ENCODE data around the gene TFAP2B. TPM values are rescaled to one million over a fixed set of nuclear protein-coding genes. Genes with fewer than 3 reads are reported as not detected.
A peak's percentile ranks its signal among the peaks of the same experiment; 100 is the strongest.

The TFAP2B gene
- total and polyA plus RNA-seq, 2 donors from 2014 or later, result 11.6 to 25.3 TPM

GRCh38 chr6:50785921-50786320 lies 32.8 kb upstream of the TFAP2B start:
- DNase-seq (no peak), FAIRE-seq (no peak)
- no peak overlapping the region for H3K9ac ChIP-seq (ENCODE audit: low read length in 3 of 3)
- no peaks in the 10 kb centered on the region for H3K4me1 ChIP-seq (ENCODE audit: control insufficient read depth in 2 of 3, insufficient read depth in 2 of 3, low read depth in 1 of 3, low read length in 3 of 3)
- intact Hi-C loops (cut with DNase I), result no loop called here
- H3K27me3 ChIP-seq (ENCODE audit: control insufficient read depth, insufficient read depth, low read length), result no peaks in the 10 kb centered on the region
- no peak overlapping the region for H3K27ac ChIP-seq (ENCODE audit: low read depth in 2 of 2, low read length in 2 of 2)
- no peak overlapping the region for H3K4me3 ChIP-seq (ENCODE audit: low read length in 3 of 3)
- H3K36me3 ChIP-seq (ENCODE audit: control insufficient read depth in 2 of 3, insufficient read depth in 3 of 3, low read length in 3 of 3), result no peaks in the 10 kb centered on the region
- no peaks in the 10 kb centered on the region for H3K9me3 ChIP-seq (ENCODE audit: control insufficient read depth in 2 of 3, insufficient read depth in 1 of 3, low read length in 3 of 3)
- TF ChIP-seq CTCF (IDR thresholded peaks at IDR 0.05; ENCODE audit: borderline replicate concordance, extremely low read depth, insufficient read depth), result no peak

- Histone ChIP-seq H3K4me1 (ENCODE audit: control insufficient read depth in 2 of 3, insufficient read depth in 2 of 3, low read depth in 1 of 3, low read length in 3 of 3) (no peaks in the 10 kb centered on the region), H3K27me3 (ENCODE audit: control insufficient read depth, insufficient read depth, low read length) (no peaks in the 10 kb centered on the region), H3K9me3 (ENCODE audit: control insufficient read depth in 2 of 3, insufficient read depth in 1 of 3, low read length in 3 of 3) (no peaks in the 10 kb centered on the region), H3K36me3 (ENCODE audit: control insufficient read depth in 2 of 3, insufficient read depth in 3 of 3, low read length in 3 of 3) (no peaks in the 10 kb centered on the region), H3K27ac (ENCODE audit: low read depth in 2 of 2, low read length in 2 of 2) (no peak overlapping the region), H3K4me3 (ENCODE audit: low read length in 3 of 3) (no peak overlapping the region), H3K9ac (ENCODE audit: low read length in 3 of 3) (no peak overlapping the region)
- peak in 3 of 5 donors; percentile 13 to 65 (median 44) for DNase-seq
- FAIRE-seq, result peak; percentile 92
- intact Hi-C loops (cut with DNase I), result no loop called here
- peak; percentile 60 for TF ChIP-seq CTCF (IDR thresholded peaks at IDR 0.05; ENCODE audit: borderline replicate concordance, extremely low read depth, insufficient read depth)
Observed at GRCh38 chr6:50791900-50792508, 26.7 kb upstream of the TFAP2B start.

GRCh38 chr6:50792771-50793170 lies 25.9 kb upstream of the TFAP2B start:
- Histone ChIP-seq H3K9ac (ENCODE audit: low read length in 3 of 3) (no peak overlapping the region), H3K36me3 (ENCODE audit: control insufficient read depth in 2 of 3, insufficient read depth in 3 of 3, low read length in 3 of 3) (no peaks in the 10 kb centered on the region), H3K27me3 (ENCODE audit: control insufficient read depth, insufficient read depth, low read length) (no peaks in the 10 kb centered on the region), H3K4me1 (ENCODE audit: control insufficient read depth in 2 of 3, insufficient read depth in 2 of 3, low read depth in 1 of 3, low read length in 3 of 3) (no peaks in the 10 kb centered on the region), H3K27ac (ENCODE audit: low read depth in 2 of 2, low read length in 2 of 2) (no peak overlapping the region), H3K4me3 (ENCODE audit: low read length in 3 of 3) (no peak overlapping the region), H3K9me3 (ENCODE audit: control insufficient read depth in 2 of 3, insufficient read depth in 1 of 3, low read length in 3 of 3) (no peaks in the 10 kb centered on the region)
- DNase-seq, result no peak
- intact Hi-C loops (cut with DNase I), result no loop called here
- TF ChIP-seq CTCF (IDR thresholded peaks at IDR 0.05; ENCODE audit: borderline replicate concordance, extremely low read depth, insufficient read depth), result no peak
- no peak for FAIRE-seq

GRCh38 chr6:50795574-50795973 lies 23.1 kb upstream of the TFAP2B start:
- Histone ChIP-seq H3K4me1 (ENCODE audit: control insufficient read depth in 2 of 3, insufficient read depth in 2 of 3, low read depth in 1 of 3, low read length in 3 of 3) (no peaks in the 10 kb centered on the region), H3K27me3 (ENCODE audit: control insufficient read depth, insufficient read depth, low read length) (no peaks in the 10 kb centered on the region), H3K27ac (ENCODE audit: low read depth in 2 of 2, low read length in 2 of 2) (no peak overlapping the region), H3K4me3 (ENCODE audit: low read length in 3 of 3) (no peak overlapping the region), H3K36me3 (ENCODE audit: control insufficient read depth in 2 of 3, insufficient read depth in 3 of 3, low read length in 3 of 3) (no peaks in the 10 kb centered on the region), H3K9ac (ENCODE audit: low read length in 3 of 3) (no peak overlapping the region), H3K9me3 (ENCODE audit: control insufficient read depth in 2 of 3, insufficient read depth in 1 of 3, low read length in 3 of 3) (no peaks in the 10 kb centered on the region)
- FAIRE-seq (no peak), DNase-seq (peak in 1 of 5 donors; percentile 41)
- TF ChIP-seq CTCF (IDR thresholded peaks at IDR 0.05; ENCODE audit: borderline replicate concordance, extremely low read depth, insufficient read depth), result no peak
- intact Hi-C loops (cut with DNase I), result no loop called here
